Measurements from ENCODE around the gene KDR.

KDR gene

DNA sequence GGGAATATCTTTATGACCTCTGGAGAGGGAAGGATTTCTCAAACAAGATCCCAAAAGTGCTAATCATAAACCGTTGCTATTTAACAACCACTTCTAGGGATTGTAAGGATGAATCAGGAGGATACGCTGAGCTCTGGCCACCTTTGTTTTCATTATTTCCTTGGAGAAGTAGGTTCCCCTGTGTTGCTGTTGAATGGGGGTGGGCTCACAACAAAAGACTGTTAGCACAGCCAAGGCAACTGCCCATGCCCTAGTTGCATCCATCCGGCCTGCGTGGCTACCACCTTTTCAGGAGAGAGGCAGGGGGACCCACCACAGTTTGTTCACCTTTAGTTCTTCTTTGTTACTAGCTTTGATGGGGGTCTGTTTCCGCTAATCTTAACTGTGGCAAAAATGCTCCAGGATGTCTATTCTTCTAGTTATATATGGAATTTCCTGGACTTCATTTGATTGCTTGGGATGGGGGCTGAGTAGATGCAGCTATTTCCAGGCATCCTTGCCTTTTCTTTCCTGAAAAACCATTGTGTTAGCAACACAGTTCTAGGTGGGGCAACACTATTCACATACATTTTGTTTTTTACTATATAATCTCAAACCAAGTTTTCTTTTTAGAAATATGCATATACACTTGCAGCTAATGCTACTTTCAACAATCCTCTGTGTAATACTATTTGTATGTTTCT, 95.4 kb downstream of the KDR start:
- no peak for DNase-seq (ENCODE audit: low spot score)

DNA sequence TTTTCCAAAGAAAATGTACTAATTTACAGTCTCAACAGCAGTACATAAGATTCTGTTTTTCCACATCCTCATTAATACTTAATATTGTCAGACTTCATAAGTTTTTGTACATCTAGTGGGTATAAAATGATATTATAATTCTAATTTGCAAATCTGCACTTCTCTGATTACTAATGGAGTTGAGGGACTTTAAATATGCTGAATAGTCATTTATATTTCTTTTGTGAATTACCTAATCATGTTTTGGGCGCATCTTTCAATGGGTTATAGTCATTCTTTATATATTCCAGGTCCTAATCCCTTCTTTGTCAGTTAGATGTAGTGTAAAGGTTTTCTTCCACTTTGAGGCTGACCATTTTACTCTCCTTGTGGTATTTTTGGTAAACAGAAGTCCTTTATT, 96.1 kb downstream of the KDR start:
- DNase-seq (ENCODE audit: low spot score): no peak
